ENCODE results near the gene GNPNAT1.

GNPNAT1 gene

DNA sequence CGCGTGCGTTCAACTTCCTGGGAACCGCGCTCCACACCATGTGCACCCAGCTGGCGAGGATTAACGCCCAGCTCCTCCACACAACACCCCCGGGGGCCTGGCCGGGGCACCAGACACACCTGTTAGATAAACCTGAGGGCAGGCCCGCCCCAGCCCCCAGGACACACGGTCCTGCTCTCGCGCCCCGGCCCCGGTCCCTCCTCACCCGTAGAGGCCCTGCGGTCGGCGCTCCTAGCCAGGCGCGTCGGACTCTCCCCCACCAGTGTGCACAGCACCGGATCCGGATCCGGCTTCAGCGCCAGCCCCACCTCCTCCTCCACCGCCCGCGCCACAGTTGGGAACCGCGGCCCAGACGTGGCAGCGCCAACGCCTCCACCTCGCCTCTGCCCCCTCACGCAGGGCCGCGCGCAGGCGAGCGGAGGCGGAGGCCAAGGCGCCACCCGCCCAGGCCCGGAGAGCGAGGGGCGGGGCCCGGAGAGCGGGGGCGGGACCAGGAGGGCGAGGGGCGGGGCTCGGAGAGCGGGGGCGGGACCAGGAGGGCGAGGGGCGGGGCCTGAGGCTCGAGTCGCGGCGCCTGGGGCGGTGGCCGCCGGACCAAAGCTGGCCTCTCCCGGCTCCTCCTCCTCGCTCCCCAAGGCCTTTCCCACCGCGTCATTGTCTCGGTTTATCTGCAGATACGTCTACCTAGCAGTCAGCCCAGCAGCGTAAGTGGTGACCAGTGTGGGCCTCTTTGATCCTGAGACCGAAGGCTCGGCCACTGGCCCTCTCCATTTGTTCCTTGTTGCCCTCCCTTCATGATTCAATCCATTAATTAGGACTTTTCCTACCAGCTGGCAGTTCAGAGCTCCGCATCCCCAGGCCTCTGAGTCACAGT lies at the start of gene GNPNAT1:
TSS of gene GNPNAT1 (minus strand) at position 385 of the 874 bp plus-strand sequence. CDS start 6,957 bp downstream, outside the sequence.
- peak; percentile 88 for DNase-seq

DNA sequence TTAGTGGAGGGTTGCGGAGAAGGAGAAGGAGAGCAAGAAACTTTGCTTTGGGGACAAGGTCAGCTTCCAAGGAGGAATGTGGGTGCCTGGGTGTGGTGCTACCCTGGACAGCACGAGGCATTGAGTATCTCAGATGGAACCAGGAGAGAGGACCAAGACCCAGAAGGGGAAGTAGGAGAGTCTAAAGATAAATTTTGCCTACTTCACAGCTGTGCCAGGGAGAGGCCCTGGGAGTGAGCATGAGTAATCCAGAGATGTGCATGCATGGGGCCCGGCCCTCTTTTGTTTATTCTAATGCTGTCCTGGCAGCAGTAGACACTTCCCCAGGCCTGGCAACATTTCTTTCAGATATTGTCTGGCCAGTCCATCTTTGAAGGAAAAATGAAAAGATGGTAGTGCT lies 49.5 kb upstream of the GNPNAT1 start:
- no peak for DNase-seq

DNA sequence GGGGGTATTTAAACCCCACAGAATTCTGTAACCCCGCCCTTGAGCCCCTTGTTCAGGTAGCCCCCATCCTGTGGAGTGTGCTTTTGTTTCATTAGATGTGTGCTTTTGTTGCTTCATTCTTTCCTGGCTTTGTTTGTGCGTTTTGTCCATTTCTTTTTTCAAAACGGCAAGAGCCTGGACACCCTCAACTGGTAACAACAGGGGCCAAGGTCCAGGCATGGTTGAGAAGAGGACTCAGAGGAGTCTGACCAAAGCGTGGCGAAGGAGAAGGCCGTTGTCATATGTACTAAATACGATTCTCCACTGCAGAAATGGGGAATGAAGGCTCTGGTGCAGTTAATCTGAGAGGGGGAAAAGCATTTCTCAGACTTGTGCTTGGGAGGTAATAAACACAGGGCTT lies 46.0 kb upstream of the GNPNAT1 start:
- DNase-seq: no peak

DNA sequence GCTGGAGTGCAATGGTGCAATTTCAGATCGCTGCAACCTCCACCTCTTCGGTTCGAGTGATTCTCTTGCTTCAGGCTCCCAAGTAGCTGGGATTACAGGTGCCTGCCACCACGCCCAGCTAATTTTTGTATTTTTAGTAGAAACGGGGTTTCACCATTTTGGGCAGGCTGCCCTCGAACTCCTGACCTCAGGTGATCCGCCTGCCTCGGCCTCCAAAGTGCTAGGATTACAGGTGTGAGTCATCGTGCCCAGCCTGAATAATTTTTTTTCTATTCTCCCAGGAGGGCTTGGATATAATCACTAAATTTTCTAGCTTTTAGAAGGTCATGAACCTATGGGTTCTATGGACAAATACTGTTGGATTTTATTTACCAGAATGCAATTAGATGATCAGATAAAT lies 44.7 kb upstream of the GNPNAT1 start:
- no peak for DNase-seq

DNA sequence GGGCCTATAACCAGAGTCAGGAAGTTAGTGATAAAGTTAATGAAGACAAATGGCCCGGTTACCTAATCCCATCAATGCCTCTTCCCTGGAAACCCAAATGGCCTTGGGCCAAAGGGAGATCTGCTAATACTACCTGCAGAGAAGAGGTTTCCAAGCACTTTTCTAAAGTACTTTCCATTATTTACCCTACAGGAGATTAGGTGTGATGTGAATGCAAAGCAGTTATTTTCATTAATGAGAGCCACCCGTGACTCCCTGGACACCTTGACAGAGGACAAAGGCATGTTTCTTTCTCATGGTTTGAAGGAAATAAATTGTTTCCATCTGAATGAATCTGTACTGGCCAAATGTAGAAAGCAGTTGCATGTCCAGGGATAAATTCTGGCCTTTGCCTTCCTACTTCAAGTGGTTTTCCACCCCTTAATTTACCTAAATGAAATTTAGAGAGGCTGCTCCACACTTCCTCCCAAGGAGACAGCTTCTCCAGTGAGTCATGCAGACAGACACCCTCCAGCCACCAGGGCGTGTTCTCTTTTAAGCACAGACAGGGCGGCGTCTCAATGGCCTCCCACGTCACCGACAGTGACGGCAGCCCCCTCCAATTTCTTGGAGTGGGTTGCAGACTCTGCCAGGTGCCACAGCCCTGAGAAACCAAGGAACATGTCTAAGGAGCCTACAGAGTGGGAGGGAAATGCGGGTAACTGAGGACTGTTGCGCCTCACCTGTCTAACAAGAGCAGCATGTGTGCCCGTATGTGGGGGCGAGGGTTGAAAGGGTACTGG lies 43.9 kb upstream of the GNPNAT1 start:
- DNase-seq: no peak

DNA sequence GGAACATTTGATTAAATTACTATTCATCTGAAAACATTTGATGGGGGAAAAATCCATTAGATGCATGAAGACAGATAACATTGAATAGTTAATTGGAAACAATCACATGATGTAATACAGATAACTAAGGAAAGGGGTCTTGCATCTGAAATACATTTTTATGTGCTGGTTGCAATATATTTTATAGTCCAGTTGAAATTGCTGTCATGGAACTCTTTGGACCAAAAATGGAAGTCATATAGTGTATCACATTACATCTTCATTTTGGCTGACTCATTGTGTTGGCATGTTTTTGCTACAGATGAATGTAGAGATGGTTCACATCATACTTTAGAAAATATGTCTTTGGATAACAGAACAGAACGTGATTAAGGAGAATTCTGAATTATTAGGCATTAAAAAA lies 43.0 kb upstream of the GNPNAT1 start:
- DNase-seq: no peak

DNA sequence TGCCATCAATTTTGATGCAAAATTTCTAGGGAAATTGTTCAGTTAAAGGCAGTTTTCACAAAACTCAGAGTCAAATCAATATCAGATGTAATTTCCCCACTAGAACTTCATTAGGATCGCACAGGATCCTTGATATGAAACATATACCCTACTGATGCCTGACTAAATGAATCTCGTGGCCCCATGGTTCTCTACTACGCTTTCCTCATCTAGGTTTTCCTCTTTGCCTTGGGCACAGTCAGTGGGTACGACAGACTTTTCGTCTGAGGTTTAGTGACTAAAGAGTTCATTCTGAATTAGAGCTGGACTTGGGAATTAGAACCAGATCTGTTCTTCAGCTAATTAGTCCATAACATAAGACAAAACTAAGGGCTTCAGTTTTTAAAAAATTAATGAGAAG lies 42.5 kb upstream of the GNPNAT1 start:
- DNase-seq: no peak

DNA sequence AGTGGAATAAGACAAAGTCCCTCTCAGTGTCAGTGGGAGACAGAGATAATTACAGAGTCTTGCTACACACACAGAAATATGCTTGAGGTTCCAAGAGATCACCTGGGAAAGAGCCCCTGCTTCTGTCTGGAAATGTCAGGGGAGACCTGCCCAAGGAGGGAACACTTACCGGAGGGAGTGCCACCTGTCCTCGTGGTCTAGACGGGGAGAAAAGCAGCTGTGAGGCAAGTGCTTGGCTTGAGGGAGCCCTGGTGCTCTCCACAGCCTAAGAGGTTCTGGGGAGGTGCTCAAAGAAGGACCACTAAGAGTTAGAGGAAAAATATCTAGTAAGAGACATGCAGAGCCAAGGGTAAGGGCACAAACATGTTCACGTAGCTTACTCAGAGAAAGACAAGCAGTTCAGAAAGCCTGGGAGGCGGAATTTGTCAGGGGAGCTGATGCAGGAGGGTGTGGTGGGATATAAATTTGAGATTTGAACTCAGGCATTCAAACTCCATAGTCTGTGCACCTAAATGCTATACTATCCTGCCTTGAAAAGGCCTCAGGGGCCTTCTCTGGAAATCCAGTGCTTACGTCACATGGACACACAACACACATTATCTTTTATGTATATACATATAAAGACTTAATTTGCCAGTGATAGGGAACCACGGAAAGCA lies 38.2 kb upstream of the GNPNAT1 start:
- no peak for DNase-seq

DNA sequence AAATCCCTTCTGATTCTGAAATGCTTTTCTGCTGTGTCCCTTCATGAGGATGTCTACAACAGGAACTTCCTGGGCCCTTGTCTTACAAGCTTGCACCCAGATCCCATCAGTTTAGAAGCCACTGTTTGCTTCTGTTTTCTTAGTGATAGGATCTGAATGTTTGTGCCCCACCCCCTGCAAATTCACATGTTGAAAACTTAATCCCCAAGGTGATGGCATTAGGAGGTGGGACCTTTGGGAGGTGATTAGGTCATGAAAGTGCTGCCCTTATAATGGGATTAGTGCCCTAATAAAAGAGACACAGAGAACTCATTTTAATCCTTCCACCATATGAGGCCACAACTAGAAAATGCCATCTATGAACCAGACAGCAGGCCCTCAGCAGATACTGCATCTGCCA lies 36.0 kb upstream of the GNPNAT1 start:
- DNase-seq: no peak

DNA sequence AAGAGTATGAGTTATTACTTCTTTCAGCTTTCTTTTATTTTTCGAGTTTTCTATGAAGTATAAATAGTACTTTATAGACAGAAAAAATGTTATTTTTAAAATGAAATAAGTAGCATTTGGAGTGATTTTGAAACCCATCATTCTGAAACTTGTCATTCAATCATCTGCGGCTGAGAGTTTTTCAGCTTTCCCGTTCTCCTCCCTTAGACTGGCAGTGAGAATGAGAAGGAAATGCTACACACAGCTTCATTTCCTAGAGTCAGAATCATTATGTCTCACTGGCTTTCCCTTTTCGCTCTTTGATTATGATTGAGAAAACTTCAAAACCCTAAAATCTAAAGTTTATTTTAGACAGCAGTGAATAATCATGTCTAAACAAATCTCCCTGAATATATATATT lies 33.7 kb upstream of the GNPNAT1 start:
- DNase-seq: no peak

DNA sequence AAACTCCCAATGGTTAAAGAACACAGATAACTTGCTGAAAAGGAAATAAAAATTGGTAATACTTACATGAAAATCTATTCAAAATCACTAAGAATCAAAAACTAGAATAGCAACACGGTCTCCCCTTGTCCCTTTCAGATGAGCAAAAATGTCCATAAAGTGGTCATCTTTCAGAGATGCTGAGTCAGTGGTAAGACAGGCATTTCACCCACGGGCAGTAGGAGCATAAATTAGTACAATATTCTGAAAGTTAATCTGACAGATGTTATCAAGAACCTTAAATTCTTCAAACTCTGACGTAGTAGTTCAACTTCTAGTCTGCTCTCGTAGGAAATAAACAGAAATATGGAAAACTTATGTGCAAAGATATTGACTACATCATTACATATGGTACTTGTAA lies 33.1 kb upstream of the GNPNAT1 start:
- DNase-seq: no peak

DNA sequence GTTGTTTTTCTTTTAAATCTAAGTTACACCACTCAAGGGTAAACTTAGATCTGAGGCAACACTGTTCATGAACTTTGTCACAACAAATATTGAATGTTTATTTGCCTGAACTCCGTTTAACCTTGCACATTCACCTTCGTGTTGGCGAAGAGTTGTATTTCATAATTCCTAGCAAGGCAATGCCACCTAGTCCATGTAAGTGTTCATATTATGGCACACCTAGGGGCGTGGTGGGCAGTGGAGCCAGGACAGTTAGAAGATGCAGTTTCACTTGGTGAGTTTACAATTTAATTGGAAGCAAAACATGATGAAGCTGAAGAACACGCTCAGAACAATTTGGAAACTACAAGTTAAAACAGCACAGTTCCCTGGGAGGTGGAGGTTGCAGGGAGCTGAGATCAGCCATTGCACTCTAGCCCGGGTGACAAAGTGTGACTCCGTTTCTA lies 30.4 kb upstream of the GNPNAT1 start:
- DNase-seq: no peak

DNA sequence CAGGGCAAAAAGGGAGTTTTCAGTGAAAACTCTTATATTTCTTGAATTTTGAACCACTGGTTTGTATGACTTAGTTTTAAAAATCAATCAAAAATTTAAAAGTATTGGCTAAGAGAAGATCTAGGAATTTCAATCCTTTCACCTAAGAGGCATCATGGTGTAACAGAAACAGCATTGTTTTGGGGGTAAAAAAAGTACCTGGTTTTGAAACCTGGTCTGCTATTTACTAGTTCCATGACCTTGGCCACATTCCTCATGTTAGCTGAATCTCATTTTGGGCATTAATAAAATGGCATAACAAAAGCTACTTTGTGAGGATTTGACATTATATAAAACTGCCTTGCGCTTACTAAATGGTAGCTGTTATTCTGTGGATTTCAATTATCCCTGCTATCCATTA lies 16.7 kb upstream of the GNPNAT1 start:
- DNase-seq: no peak

DNA sequence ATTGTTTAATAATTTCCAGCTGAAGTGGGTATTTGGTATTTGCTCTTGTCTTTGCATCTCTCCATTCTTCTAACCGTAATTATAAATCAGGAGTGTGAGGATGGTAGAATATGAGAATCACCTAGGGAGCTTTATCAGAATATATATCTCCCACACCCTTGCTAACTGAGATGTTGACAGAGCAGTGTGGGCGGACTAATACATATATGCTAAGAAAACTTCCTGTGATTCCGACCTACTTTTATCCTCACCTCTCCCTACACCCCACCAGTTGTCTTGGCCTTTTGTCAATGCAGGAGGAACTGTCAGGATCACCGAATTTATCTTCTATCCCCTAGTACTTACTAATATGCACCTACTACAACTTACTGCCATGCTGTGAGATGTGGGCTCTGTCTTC lies 14.7 kb upstream of the GNPNAT1 start:
- DNase-seq: no peak

DNA sequence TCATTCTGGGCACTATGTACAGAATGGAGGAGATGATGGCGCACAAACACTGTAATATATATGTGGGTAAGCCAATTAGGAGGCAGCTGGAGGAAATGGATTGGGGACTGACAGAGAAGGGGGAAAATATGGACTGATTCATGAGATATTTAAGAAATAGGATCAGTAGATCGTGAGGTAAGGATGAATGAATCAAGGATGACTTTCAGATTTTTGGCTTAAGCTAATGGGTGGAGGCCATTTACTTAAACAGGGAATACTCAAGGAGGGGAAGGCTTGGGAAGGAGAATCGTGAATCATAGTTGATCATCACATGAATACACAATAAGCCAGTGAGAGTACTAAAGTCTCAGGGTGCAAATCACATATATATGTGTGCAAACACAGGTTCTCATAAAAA lies 11.2 kb upstream of the GNPNAT1 start:
- no peak for DNase-seq

DNA sequence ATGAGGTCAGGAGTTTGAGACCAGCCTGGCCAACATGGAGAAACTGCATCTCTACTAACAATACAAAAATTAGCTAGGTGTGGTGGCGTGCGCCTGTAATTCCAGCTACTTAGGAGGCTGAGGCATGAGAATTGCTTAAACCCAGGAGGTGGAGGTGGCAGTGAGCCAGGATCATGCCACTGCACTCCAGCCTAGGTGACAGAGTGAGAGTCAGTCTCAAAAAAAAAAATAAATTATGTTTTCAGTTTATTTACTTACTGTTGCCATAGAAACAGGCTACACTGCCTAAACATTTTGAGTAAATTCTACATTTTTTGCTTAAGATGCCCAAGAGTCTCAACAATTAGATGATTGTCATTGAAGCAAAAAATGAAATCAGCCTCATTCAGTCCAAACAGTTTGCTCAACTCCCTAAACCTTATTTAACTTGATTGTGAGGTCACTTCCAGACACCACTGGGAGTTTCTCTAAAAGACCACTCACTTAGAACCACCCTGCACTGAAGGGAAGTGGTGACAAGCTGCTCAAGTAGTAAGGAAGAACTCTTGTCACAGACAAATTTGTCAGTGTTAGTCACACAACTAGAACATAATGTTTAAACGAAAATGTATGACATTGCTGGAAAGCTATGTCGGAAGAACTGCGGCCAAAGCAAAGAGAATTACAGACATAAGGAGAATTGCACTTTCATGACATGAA lies 9.8 kb upstream of the GNPNAT1 start:
- peak; percentile 37 for DNase-seq

DNA sequence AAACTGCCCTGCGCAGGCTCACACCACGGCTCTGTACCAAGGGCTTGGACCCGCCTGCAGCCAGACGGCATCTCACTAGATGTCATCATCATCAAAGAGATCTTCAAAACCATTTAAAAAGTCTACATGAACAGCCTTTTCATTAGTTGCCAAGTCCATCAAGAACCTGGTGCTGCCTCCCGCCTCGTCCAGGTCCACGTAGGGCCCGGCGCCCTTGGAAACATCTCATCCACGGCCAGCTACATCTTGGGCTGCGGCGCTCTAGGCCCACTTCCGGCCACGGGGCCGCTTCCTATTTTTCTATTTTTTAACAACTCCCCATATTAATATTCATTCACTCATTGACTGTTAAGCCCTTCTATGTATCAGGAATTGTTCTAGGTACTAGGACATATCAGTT lies 7.4 kb upstream of the GNPNAT1 start:
- no peak for DNase-seq

DNA sequence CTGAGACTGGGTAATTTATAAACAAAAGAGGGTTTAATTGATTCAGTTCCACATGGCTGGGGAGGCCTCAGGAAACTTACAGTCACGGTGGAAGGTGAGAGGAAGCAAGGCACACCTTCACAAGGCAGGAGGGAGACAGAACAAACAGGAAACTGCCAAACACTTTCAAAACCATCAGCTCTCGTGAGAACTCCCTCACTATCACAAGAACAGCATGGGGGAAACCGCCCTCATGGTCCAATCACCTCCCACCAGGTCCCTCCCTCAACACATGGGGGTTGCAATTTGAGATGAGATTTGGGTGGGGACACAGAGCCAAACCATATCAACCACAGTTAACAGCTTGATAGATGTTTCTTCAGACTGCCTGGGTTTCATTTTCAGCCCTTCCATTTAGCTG lies 6.2 kb upstream of the GNPNAT1 start:
- no peak for DNase-seq

DNA sequence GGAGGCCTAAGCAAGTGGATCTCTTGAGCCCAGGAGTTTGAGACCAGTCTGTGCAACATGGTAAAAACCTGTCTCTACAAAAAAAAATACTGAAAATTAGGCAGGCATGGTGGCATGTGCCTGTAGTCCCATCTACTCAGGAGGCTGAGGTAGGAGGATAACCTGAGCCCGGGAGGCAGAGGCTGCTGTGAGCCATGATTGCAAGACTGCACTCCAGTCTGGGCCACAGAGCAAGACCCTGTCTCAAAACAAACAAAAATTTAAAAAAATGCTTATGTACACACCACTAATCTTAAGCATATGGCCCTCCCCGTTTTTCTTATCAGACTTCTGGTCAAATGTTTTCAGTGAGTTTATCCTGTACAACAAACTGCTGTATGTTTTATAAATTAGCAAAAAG lies 1.7 kb upstream of the GNPNAT1 start:
- no peak for DNase-seq

DNA sequence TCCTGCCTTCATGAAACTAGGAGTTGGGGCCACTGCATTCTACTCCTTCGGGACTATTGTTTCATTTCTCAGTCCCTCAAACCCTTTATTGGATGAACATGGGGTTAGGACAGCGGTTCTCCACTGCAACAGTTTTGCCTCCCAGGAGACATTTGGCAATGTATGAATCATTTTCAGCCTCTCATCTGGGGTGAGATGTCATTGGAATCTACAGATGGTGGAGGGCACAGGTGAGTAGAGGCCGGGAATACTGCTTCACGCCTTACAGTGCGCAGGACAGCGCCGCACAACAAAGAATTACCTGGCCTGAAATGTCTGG lies 649 bp upstream of the GNPNAT1 start:
- DNase-seq: no peak

DNA sequence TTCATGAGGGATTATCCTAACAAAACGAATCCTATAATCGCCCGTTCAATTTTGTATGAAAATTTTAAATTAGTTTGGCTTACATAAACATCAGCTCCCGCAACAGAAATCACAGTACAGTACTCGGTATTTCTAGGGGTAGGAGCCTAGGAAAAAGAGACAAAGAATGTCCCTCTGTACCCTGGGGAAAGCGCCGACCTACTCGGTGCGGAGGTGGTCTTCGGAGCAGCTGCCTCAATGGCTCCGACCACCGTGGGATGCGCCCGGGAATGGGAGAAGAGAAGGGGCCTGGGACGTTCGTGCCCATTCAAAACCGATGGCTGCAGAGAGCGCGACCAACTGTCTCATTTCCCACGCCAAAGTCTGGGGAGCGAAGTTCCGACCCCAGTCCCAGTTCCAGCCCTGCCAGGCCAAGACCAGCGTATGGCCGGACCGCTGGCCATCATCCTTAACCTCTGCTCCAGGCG lies 618 bp downstream of the GNPNAT1 start:
- no peak for DNase-seq

DNA sequence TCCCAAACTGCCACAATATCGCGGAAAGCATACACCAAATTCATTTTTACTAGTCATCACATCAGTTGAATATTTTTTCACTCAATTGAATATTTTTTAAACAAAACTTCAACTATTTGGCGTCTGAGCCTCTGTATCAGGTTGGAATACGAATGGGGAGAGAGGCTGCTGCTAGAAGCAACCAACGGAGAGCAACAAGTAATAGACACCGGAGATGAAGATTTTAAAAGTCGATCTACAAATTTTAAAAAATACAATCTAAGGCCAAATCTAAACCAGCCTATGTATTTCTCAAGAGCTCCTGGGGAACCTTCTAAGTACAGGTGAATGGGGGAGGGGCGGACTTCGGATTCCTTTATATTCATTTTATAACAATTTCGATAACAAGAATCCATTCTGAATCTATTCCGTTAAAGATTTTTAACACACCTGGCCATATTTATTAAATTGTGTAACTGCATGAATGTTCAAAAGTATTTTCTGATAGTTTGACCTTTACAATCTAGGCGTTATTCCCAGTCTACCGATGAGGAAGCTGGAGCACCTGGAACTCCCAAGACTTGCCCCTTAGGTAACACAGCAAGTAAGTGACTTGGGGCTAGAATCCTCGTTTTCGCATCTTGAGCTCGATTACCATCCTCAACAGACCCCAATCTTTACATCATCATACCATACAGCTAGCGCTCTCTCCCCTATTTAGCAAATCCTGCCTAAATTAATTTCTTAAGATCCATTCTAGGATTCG lies 1.2 kb downstream of the GNPNAT1 start:
- no peak for DNase-seq

Measured in GDM1 (cell line).